Posterior vena cava (tissue), 2 donors: ENCODE data around the gene HDAC9. TPM values are rescaled to one million over a fixed set of nuclear protein-coding genes. Genes with fewer than 3 reads are reported as not detected.

Experiments
- DNase-seq: peaks from one replicate; pipeline ENCODE4 v3.0.0-alpha.2; 2020; ENCODE audit warnings: low spot score
- intact Hi-C, 2 donors: fragments of 100-400 bp; cut with DNase I; formaldehyde crosslinking; loops; one replicate each; pipeline versions ENCODE4 v1.14.1 to v1.14.2; 2022 to 2023
- total RNA-seq, 2 donors: library from RNA; stranded (reverse); fragmentation: NEBNext Ultra II Directional; extraction: Animal tissue kit (Norgen Biotek cat#: 25700); gene quantifications; one replicate each; pipeline ENCODE4 v1.2.1, GENCODE V29; 2021
- donor health status: DM: yes; HTN: yes; CAD: no.
- donor health status: DM: yes; HTN: yes; CAD: no.

HDAC9 gene
- total RNA-seq, 2 donors from 2014 or later: 42.3 to 145 TPM

DNA sequence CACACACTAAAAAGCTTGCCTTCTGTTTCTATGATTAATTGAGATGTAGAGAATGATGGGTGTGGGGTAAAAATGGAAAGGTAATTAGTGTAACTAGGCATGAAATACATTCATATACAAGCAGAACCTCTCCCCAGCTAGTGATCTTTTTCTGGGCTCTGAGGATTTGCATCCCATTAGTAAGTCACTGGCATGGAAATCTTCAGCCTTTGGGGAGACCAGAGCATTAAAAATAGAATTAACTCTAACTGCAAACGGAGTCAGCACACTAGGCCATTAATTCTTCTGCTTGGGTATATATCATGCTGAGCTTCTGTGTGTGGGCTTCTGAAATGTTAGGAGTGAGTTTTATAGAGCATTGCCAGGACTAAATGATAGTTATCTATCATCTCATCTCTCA, 128.9 kb downstream of the HDAC9 start:
- intact Hi-C loops: no loop called here
- DNase-seq: no peak

DNA sequence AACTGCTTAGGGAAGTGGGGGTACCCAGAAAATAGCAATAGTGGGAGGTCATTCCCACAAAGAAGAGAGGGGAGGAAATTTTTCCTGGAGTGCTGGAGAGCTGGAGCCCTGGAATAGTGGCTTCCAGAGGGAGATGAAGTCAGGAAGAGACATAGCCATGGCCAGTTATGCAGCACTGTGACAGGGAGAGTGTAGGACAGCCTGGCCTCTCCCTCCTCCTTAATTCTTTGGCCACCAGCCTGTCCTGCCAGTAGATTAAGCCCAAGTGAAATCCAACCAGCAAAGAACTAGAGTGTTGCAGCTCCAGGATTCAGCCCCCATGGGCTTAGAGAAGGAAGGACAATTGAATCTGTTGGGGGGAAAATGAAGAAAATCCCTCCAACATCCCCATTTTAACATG, 130.5 kb downstream of the HDAC9 start:
- DNase-seq: no peak
- intact Hi-C loops: no loop called here

- DNase-seq: no peak
- intact Hi-C loops: no loop called here
Measured at GRCh38 chr7:18626717-18627116, 131.2 kb downstream of the HDAC9 start.

DNA sequence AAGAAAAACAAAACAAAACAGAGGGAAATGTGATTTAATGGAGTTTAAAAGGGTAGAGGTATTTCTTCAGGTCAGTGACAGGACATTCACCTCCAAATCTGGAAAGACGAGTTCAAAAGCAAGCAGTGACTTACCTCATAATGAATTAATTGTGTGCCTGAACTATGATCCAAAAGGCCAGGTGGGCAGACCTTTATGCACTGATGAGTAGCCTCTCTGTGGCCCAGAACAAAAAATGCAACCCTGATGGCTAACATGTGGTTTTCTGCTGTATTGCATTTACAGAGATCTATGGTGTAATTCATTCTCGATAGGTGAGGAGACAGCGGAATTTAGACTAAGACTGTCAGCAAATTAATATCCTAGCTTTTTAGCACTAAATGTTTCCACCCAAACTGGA, 142.0 kb downstream of the HDAC9 start:
- intact Hi-C loops: no loop called here
- no peak for DNase-seq

- no peak for DNase-seq
- intact Hi-C loops: no loop called here
Measured at GRCh38 chr7:18638594-18639452, 143.3 kb downstream of the HDAC9 start.

- intact Hi-C loops: no loop called here
- no peak for DNase-seq
Measured at GRCh38 chr7:18639711-18640110, 144.2 kb downstream of the HDAC9 start.

DNA sequence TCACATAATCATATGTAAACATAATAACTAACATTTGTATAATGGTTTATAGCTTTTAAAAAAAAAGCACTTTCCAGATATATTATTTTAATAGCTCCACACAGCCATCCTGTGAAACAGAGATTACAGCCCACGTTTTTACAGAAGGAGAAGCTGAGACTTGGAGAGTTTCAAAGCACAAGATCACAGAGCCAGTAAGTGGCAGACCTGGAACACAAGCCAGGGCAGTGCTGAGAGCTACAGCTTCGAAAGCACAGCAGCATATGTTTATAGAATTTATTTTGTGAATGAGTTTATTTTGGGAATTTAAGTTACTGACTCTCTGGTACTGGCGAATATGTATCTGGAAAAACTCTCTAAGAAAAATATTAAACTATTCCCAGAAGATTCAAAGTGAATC, 149.4 kb downstream of the HDAC9 start:
- intact Hi-C loops: no loop called here
- no peak for DNase-seq

DNA sequence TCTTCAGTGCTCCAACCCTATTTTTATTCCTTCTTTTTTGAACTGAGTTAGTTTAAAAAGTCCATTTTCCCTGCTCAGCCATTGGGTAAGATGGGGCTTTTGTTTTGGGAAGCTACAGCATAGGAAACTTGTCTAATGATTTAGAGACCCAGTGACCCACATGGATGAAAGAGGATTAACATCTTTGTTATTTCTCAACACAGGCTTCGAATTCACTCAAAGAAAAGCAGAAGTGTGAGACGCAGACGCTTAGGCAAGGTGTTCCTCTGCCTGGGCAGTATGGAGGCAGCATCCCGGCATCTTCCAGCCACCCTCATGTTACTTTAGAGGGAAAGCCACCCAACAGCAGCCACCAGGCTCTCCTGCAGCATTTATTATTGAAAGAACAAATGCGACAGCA, 152.0 kb downstream of the HDAC9 start:
- intact Hi-C loops: no loop called here
- no peak for DNase-seq

- intact Hi-C loops: no loop called here
- no peak for DNase-seq
Measured at GRCh38 chr7:18648849-18649758, 153.6 kb downstream of the HDAC9 start.

DNA sequence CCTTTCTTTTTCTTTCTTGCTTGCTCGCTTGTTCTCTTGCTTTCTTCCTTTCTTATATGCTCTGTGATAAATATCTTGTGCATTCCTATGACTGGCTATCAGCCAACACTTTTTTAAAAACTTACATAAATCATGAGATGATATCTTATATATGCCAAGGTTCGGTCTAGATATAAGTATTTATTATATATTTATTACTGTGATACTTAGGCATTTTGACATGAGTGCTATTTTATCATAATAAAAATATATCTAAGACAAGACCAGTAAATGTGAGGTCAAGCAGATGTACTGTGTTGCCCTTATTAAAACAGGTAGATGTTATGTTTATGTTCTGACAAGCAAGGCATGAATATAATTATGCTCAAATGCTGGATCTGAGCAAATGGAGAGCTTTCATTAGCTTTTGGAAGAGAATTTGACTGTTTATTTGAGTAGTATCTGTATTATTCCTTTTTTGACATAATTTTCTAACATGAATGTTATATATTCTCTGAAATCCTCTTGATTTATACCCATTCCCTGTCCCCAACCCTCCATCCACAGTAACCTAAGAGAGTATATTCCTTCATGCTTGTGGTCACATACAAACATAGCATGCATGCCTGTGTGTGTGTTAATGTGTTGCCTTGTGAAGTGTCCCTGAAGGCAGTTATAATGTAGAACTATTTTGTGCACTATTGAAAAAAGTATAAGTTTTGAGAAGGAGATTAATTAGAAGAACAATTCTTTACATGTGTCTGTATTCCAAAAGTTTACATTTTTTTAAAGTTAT, 158.0 kb downstream of the HDAC9 start:
- DNase-seq: no peak
- intact Hi-C loops: no loop called here

DNA sequence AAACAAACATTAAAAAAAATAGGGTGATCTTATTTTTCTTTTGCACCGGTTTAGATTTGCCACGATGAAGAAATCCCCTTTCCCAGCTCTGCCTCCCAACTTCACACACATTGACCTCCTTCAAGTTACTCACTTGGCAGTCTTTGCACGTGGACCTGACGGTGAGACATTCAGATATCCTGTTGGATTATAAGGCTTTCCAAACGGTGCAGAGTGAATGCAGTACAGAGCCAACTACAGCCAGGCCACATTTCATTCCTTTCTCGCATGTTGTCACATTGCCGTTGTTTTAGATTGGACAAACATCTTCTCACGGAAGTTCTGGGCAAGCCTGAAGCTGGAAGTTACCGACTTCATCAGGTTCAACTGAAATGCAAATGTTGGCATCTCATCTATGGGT, 159.2 kb downstream of the HDAC9 start:
- intact Hi-C loops: no loop called here
- no peak for DNase-seq

DNA sequence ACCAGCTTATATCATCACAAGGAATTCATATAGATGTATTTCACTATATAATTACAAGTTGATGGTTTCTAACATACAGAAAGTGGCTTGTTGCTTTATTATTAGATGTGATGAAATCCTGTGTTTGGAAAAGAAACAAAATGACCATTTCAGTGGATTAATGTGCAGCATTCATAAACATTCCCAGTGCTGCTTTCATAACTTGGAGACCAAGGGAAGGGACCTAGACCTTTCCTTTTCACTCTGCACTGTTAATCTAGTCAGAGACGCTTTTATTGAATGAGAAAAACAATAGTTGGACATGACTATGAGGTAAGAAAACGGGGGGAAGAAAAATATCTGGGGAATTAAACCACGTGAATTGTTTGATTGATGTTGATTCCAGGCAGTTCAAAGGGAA, 160.0 kb downstream of the HDAC9 start:
- DNase-seq: no peak
- intact Hi-C loops: no loop called here

GRCh38 chr7:18655912-18656311, 160.4 kb downstream of the HDAC9 start:
- no peak for DNase-seq
- intact Hi-C loops: no loop called here

DNA sequence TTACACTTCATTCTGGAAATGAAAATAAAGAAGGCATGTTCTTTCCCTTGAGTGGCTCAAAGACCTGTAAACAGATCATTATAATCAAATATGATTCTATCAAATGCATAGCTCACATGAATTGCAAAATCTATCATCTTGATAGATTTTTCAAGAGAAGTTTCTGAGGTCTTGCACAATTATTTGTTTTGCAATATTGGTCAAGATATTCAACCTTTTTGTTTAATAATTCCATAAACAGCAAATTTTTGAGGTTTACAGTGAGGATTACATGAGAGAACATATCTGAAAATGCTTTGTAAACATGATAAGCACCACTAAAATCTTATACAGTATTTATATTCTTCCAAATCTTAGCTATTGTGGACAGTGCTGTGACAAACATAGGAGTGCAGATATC, 160.8 kb downstream of the HDAC9 start:
- no peak for DNase-seq
- intact Hi-C loops: no loop called here

GRCh38 chr7:18659746-18660145, 164.2 kb downstream of the HDAC9 start:
- DNase-seq: no peak
- intact Hi-C loops: loop anchor here in 1 of 2 donors (10.0 kb wide), 1 partner anchor 305 kb away; no protein-coding TSS in a partner anchor

- DNase-seq: no peak
- intact Hi-C loops: loop anchor here in 1 of 2 donors (10.0 kb wide), 1 partner anchor 309 kb away; no protein-coding TSS in a partner anchor
Measured at GRCh38 chr7:18663321-18663720, 167.8 kb downstream of the HDAC9 start.

DNA sequence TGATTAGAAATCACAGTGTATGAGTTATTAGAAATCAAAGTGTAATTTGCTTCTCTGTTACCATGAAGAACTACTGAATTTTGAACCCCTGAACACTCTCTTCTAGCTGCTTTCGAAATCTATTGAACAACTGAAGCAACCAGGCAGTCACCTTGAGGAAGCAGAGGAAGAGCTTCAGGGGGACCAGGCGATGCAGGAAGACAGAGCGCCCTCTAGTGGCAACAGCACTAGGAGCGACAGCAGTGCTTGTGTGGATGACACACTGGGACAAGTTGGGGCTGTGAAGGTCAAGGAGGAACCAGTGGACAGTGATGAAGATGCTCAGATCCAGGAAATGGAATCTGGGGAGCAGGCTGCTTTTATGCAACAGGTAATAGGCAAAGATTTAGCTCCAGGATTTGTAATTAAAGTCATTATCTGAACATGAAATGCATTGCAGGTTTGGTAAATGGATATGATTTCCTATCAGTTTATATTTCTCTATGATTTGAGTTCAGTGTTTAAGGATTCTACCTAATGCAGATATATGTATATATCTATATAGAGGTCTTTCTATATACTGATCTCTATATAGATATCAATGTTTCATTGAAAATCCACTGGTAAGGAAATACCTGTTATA, 170.7 kb downstream of the HDAC9 start:
- intact Hi-C loops: loop anchor here in 1 of 2 donors (10.0 kb wide), 1 partner anchor 311 kb away; no protein-coding TSS in a partner anchor
- DNase-seq: peak; percentile 91

DNA sequence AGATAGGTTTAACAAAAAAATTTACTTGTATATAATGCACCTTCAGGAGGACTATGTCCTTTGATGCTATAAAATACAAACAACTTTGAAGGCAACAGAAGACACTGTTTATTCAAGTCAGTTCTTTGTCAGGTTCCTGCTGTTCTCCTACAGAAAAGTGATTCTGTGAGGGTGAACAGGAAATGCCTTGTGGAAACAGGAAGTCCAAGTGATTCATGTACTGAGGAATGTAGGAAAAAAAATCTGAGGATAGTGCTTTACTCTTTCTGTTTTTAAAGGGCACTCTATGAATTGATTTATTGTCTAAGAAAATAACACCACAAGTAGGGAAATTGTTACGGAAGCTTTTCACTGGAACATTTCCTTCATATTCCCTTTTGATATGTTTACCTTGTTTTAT, 171.9 kb downstream of the HDAC9 start:
- intact Hi-C loops: loop anchor here in 1 of 2 donors (10.0 kb wide), 1 partner anchor 313 kb away; no protein-coding TSS in a partner anchor
- no peak for DNase-seq

GRCh38 chr7:18671176-18671575, 175.6 kb downstream of the HDAC9 start:
- intact Hi-C loops: no loop called here
- DNase-seq: no peak
